PC-3 (cell line): ENCODE measurements around the gene ANKDD1B. TPM values are rescaled to one million over a fixed set of nuclear protein-coding genes. Genes with fewer than 3 reads are reported as not detected.
"Not testable (repeated sequence)": the region's sequence is repeated elsewhere in the genome, so short reads cannot be mapped to it uniquely, and the experiment has no call there.

Experiments used
- ATAC-seq: fragments of 200-7000 bp; cut with Tn5 transposase; 2 replicates; pipeline ENCODE4 v1.9.1; 2020; ENCODE audit warnings: mild to moderate bottlenecking, moderate library complexity
- BruUV-seq: library from RNA; stranded (reverse); fragments of 400-500 nt; replicated peaks from 2 replicates; lab custom pipeline; 2021; lab: Mats Ljungman, UMichigan
- CTCF ChIA-PET: fragments of 300-600 bp; sonication (Branson Sonifier 250); formaldehyde crosslinking; loops from one replicate; lab custom pipeline; 2022; ENCODE audit warnings: antibody characterized with exemption; lab: Charles Lee
- POLR2A ChIA-PET: fragments of 300-600 bp; sonication (Branson Sonifier 250); formaldehyde crosslinking; loops from one replicate; lab custom pipeline; 2022; ENCODE audit warnings: antibody characterized with exemption; ENCODE audit not compliant: unreplicated experiment; lab: Charles Lee
- DNase-seq: peaks from one replicate; pipeline ENCODE4 v3.0.0-alpha.2; 2015
- H2AFZ ChIP-seq: fragments of 300-600 bp; sonication (generic); 2 replicates; pipeline ENCODE4 v1.6.0; 2016; ENCODE audit warnings: antibody characterized with exemption, low read length
- H3F3A ChIP-seq: fragments of 300-600 bp; sonication (generic); one replicate; pipeline ENCODE4 v1.6.0; 2017; ENCODE audit warnings: antibody characterized with exemption, low read length, control low read depth, mild to moderate bottlenecking; ENCODE audit not compliant: unreplicated experiment
- H3K27ac ChIP-seq: fragments of 300-600 bp; sonication (generic); 2 replicates; pipeline ENCODE4 v1.5.1; 2016; ENCODE audit warnings: mild to moderate bottlenecking, low read length
- H3K27me3 ChIP-seq: fragments of 300-600 bp; sonication (generic); 2 replicates; pipeline ENCODE4 v1.6.1; 2016; ENCODE audit warnings: low read length, mixed read lengths
- H3K36me3 ChIP-seq: fragments of 300-600 bp; sonication (generic); 2 replicates; pipeline ENCODE4 v1.6.1; 2016; ENCODE audit warnings: low read depth, mixed run types, low read length, mixed read lengths
- H3K4me1 ChIP-seq: fragments of 300-600 bp; sonication (generic); 2 replicates; pipeline ENCODE4 v1.5.1; 2016; ENCODE audit warnings: low read length; ENCODE audit not compliant: insufficient read depth
- H3K4me2 ChIP-seq: fragments of 300-600 bp; sonication (generic); 2 replicates; pipeline ENCODE4 v1.6.0; 2016; ENCODE audit warnings: low read length
- H3K4me3 ChIP-seq: fragments of 300-600 bp; sonication (generic); 2 replicates; pipeline ENCODE4 v1.5.1; 2016; ENCODE audit warnings: mild to moderate bottlenecking, low read length, mixed read lengths
- H3K79me2 ChIP-seq: fragments of 300-600 bp; sonication (generic); 2 replicates; pipeline ENCODE4 v1.6.1; 2017; ENCODE audit warnings: low read length, mixed read lengths
- H3K9ac ChIP-seq: fragments of 300-600 bp; sonication (generic); 2 replicates; pipeline ENCODE4 v1.6.0; 2016; ENCODE audit warnings: mild to moderate bottlenecking, low read length
- H3K9me2 ChIP-seq: fragments of 300-600 bp; sonication (generic); replicated peaks from 2 replicates; pipeline ENCODE4 v1.6.1; 2016; ENCODE audit warnings: mixed run types, low read length, mixed read lengths
- H3K9me3 ChIP-seq: fragments of 300-600 bp; sonication (generic); 2 replicates; pipeline ENCODE4 v1.6.1; 2016; ENCODE audit warnings: low read length, mixed read lengths
- H4K20me1 ChIP-seq: fragments of 300-600 bp; sonication (generic); 2 replicates; pipeline ENCODE4 v1.6.1; 2016; ENCODE audit warnings: low read length, mixed read lengths
- EZH2 ChIP-seq: fragments of 300-600 bp; sonication (generic); IDR thresholded peaks from one replicate; pipeline ENCODE4 v1.6.1; 2017; ENCODE audit warnings: antibody characterized with exemption, mild to moderate bottlenecking, low read length; ENCODE audit not compliant: unreplicated experiment
- EZH2phosphoT487 ChIP-seq: fragments of 300-600 bp; sonication (generic); IDR thresholded peaks from 2 replicates; pipeline ENCODE4 v1.6.1; 2018; ENCODE audit warnings: mild to moderate bottlenecking, antibody characterized with exemption, low read length, borderline replicate concordance
- intact Hi-C: fragments of 100-400 bp; cut with micrococcal nuclease; formaldehyde crosslinking; loops from 2 replicates; pipeline ENCODE4 v1.9.0; 2023
- total RNA-seq: library from RNA; depleted of rRNA; stranded (reverse); fragments of >200 nt; gene quantifications from 2 replicates; pipeline ENCODE4 v1.2.3, GENCODE V29; 2014
- TF ChIP-seq, protein P1 (sequence below): fragments of 300-600 bp; sonication (generic); conservative IDR thresholded peaks from 2 replicates; pipeline ENCODE4 v1.5.1; 2017; ENCODE audit warnings: antibody characterized with exemption, low read depth, mild to moderate bottlenecking, low read length

The ANKDD1B gene
- total RNA-seq, 1 experiment from 2014 or later = 0.04 TPM

DNA sequence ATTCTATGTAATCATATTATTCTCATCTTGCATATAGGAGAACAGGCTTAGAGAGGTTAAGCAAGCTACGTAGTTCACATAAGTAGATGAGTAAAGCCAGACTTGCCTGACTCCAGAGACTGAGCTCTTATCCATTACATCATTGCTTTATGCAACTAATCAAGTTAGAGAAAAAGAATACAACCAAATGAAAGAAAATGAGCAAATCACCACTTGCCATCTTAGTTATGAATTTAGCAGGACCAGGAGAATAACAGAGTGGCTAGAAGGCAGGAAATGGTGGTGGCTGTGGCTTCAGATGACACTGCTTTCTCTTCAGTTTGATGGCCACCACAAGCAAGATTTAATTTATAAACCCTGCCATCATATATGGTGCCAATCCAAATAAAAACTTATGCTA is 79.4 kb downstream of the ANKDD1B start:
- no peaks in the 10 kb centered on the region for H4K20me1 ChIP-seq
- no peaks in the 10 kb centered on the region for H3K4me1 ChIP-seq
- H3K79me2 ChIP-seq = no peaks in the 10 kb centered on the region
- ATAC-seq (no peak), DNase-seq (no peak)
- H3F3A ChIP-seq = no peaks in the 10 kb centered on the region
- peaks cover 20% of the 10 kb centered on the region; the same call in 1 of the 2 replicates for H3K36me3 ChIP-seq
- ChIA-PET POLR2A (no interaction called here), CTCF (no interaction called here)
- H3K4me2 ChIP-seq = no peak overlapping the region
- no TSS peak for BruUV-seq
- H3K4me3 ChIP-seq = no peak overlapping the region
- TF ChIP-seq, protein P1, sequence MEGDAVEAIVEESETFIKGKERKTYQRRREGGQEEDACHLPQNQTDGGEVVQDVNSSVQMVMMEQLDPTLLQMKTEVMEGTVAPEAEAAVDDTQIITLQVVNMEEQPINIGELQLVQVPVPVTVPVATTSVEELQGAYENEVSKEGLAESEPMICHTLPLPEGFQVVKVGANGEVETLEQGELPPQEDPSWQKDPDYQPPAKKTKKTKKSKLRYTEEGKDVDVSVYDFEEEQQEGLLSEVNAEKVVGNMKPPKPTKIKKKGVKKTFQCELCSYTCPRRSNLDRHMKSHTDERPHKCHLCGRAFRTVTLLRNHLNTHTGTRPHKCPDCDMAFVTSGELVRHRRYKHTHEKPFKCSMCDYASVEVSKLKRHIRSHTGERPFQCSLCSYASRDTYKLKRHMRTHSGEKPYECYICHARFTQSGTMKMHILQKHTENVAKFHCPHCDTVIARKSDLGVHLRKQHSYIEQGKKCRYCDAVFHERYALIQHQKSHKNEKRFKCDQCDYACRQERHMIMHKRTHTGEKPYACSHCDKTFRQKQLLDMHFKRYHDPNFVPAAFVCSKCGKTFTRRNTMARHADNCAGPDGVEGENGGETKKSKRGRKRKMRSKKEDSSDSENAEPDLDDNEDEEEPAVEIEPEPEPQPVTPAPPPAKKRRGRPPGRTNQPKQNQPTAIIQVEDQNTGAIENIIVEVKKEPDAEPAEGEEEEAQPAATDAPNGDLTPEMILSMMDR = no peak
- TF ChIP-seq EZH2phosphoT487 (no peak), EZH2 (no peak)
- intact Hi-C loops = no loop called here
- no peaks in the 10 kb centered on the region for H3K27me3 ChIP-seq
- no peak overlapping the region for H3K27ac ChIP-seq
- no peak overlapping the region for H2AFZ ChIP-seq
- H3K9me3 ChIP-seq = no peaks in the 10 kb centered on the region
- H3K9ac ChIP-seq = no peak overlapping the region
- H3K9me2 ChIP-seq = no peaks in the 10 kb centered on the region

DNA sequence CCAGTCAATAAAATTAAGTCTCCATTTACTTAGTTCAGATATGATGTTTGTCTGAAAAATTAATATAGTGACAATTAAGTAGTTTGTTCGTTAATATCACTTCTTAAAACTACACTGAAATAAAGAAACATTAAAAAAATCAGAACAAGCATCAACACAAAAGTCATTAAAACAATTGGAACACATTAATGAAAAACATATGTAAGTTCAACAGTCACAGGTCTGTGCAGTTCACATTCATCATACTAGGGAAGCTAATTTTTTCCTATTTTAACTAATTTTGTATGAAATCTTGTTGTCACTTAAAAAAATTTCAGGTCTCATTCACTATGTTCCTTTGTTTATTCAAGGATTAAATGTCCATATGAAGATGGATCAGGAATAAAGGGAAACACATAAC is 83.5 kb downstream of the ANKDD1B start:
- Histone ChIP-seq H3K4me3 (no peak overlapping the region), H3K36me3 (peaks cover 8% of the 10 kb centered on the region; the same call in 1 of the 2 replicates), H2AFZ (no peak overlapping the region), H3K9ac (no peak overlapping the region), H3K27ac (no peak overlapping the region), H4K20me1 (no peaks in the 10 kb centered on the region), H3K4me2 (no peak overlapping the region), H3F3A (no peaks in the 10 kb centered on the region), H3K27me3 (no peaks in the 10 kb centered on the region), H3K79me2 (no peaks in the 10 kb centered on the region), H3K9me3 (no peaks in the 10 kb centered on the region), H3K4me1 (no peaks in the 10 kb centered on the region), H3K9me2 (no peaks in the 10 kb centered on the region)
- no TSS peak for BruUV-seq
- no peak for ATAC-seq
- CTCF ChIA-PET = no interaction called here
- intact Hi-C loops = no loop called here
- POLR2A ChIA-PET = no interaction called here
- no peak for DNase-seq
- TF ChIP-seq EZH2phosphoT487 (no peak), EZH2 (no peak)
- TF ChIP-seq, protein P1 = no peak

DNA sequence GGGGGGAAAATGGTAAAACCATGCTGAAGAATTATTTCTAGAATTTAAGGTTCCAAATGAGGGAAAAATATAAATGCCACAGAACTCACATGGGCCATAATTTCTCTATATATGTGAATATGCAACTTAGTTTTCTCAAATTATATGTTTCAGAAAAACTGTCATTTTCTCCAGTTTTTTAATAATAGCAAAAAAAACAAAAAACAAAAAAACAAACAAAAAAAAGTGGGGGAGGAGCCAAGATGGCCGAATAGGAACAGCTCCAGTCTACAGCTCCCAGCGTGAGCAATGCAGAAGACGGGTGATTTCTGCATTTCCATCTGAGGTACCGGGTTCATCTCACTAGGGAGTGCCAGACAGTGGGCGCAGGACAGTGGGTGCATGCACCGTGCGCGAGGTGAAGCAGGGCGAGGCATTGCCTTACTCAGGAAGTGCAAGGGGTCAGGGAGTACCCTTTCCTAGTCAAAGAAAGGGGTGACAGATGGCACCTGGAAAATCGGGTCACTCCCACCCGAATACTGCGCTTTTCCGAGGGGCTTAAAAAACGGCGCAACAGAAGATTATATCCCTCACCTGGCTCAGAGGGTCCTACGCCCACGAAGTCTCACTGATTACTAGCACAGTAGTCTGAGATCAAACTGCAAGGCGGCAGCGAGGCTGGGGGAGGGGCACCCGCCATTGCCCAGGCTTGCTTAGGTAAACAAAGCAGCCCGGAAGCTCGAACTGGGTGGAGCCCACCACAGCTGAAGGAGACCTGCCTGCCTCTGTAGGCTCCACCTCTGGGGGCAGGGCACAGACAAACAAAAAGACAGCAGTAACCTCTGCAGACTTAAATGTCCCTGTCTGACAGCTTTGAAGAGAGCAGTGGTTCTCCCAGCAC is 84.5 kb downstream of the ANKDD1B start:
- H3K36me3 ChIP-seq, H3K9ac ChIP-seq, ATAC-seq, H2AFZ ChIP-seq, H3K27ac ChIP-seq, H3K4me3 ChIP-seq, POLR2A ChIA-PET, H4K20me1 ChIP-seq, H3K4me2 ChIP-seq, intact Hi-C loops, H3K27me3 ChIP-seq, BruUV-seq, CTCF ChIA-PET, H3K9me3 ChIP-seq, H3K4me1 ChIP-seq, DNase-seq, H3K79me2 ChIP-seq, H3F3A ChIP-seq, H3K9me2 ChIP-seq: not testable (repeated sequence)
